HCEC 1CT (cell line): ENCODE measurements around the gene TCP1.
"Not testable (repeated sequence)": the region's sequence is repeated elsewhere in the genome, so short reads cannot be mapped to it uniquely, and the experiment has no call there.

Experiments used
- DNase-seq: peaks from one replicate; pipeline ENCODE4 v3.0.0-alpha.2; 2017

Gene TCP1

DNA sequence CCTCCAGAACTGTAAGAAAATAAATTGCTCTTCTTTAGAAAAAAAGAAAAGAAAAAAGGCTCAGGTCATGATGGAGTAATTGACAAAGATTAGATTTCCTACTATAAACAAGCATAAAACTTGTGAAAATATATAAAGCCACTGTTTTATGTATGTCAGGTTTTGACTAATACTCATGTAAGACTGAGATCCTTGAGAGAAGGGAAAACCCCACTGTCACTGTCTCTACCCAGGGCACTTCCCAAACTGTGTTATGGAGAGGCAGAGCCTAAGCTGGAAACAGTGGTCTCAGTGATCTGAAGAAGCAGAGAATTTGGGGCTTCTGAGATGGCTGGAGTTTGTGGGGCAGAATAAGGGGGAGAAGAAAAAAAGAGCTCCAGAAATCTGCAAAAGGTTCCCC is 19.9 kb downstream of the TCP1 start:
- no peak for DNase-seq

DNA sequence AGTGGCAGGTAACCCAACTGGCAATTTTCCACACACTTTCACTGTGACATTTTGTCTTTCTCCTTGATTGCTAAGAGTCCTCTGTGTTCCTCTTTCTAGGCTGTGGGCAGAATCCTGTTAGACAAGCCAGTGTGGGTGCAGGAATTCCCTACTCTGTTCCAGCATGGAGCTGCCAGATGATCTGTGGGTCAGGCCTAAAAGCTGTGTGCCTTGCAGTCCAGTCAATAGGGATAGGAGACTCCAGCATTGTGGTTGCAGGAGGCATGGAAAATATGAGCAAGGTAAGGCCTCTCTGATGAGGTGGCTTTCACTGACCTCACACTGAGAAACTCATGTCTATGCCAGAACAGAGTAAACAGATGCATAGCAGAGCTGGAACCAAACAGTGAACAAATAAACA is 22.5 kb downstream of the TCP1 start:
- no peak for DNase-seq

- DNase-seq = no peak
Measured at GRCh38 chr6:159762681-159763293, 26.6 kb downstream of the TCP1 start.

- DNase-seq = peak; percentile 97
Measured at GRCh38 chr6:159761873-159762680, 27.3 kb downstream of the TCP1 start, which contains the start of gene ACAT2. TSS of gene ACAT2 (plus strand) at chr6:159762045. CDS start at chr6:159762088, 43 bp downstream.

GRCh38 chr6:159761129-159761872 is 28.1 kb downstream of the TCP1 start:
- DNase-seq = peak; percentile 13

GRCh38 chr6:159760602-159761057 is 28.8 kb downstream of the TCP1 start:
- DNase-seq = peak; percentile 37

DNA sequence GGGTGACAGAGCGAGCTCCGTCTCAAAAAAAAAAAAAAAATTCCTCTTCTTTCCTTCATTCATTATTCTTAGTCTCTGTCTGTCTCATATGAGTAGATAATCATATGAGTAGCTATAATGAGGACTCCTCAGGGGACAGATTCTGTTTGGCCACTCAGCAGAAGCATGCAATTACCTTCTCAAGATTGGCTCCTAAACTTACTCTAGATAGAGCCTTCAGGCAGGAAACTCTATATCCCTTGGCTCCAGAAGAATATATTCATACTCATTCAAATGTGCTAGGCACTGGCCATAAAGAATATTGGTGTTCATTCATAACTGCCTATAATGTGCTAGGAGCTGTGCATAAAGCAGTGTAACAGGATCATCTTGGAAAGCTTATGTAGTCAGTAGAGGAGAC is 29.8 kb downstream of the TCP1 start:
- no peak for DNase-seq

DNA sequence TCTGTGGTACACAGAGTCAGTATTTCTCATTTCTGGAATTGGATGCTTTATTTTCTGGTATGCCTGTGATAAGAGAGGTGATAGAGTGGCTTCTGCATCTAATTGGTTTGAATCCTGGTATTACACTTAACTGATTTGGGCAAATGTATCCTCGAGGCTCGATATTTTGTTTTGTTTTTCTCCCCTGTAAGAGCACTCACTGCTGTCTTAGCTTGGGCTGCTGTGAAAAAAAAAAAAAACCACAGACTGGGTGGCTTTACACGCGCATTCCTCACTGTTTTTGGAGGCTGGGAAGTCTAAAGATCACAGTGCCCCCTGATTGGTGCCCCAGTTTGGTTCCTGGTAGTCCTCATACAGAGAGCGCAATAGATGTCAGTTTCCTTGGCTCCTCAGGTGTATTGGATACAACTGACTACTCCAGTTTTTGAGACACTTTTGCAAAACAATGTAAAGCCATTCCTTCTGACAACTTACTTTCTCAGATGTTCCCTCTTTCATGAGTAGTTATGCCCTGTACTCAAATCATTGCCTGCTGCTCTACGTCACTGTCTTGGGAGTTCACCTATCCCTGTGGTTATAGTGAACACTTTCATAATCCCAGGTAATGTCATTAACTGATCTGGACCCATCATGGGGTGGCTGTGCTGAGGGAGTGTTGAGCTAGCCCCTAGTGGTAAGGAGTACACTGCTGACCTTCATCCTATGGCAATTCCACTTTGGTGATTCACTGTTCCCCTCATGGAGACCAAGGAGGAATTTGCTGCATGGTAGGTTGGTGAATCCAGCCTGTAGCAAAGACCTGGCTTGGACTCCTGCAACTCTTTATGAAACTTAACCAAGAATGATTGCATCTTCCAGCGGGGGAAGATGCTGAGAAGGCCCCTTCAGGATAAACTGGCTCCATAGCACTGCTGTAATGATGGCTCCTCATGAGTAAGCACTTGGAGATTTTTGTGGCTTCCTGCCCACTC is 31.1 kb downstream of the TCP1 start:
- DNase-seq = peak; percentile 60

DNA sequence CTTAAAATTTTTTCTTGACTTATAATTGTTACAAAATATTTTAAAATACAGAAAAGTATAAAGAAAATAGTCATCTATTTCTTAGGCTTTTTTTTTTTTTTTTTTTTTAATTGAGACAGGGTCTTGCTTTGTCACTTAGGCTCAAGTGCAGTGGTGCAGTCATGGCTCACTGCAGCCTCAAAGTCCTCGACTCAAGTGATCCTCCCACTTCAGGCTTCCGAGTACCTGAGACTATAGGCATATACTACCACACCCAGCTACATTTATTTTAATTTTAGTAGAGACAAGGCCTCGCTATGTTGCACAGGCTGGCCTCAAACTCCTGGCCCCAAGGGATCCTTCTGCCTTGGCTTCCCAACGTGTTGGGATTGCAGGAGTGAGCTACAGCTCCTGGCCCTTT is 32.9 kb downstream of the TCP1 start:
- no peak for DNase-seq

GRCh38 chr6:159754959-159755914 is 34.2 kb downstream of the TCP1 start:
- DNase-seq = no peak

DNA sequence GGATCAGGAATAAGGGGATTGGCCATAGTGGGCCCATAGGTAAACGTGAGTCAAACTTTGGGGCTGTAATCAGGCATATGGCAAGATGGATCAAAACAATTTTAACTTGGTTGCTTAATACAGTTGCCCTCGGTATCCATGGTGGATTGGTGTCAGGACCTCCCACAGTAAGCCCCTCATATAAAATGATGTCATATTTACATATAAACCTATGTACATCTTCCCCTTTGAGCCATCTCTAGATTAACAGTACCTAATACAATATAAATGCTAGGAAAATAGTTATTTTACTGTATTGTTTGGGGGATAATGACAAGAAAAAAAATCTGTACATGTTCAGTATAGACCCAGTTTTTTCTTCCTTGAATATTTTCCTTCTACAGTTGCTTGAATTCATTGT is 35.0 kb downstream of the TCP1 start:
- DNase-seq = no peak

- DNase-seq = no peak
Measured at GRCh38 chr6:159753081-159753872, 36.1 kb downstream of the TCP1 start.

DNA sequence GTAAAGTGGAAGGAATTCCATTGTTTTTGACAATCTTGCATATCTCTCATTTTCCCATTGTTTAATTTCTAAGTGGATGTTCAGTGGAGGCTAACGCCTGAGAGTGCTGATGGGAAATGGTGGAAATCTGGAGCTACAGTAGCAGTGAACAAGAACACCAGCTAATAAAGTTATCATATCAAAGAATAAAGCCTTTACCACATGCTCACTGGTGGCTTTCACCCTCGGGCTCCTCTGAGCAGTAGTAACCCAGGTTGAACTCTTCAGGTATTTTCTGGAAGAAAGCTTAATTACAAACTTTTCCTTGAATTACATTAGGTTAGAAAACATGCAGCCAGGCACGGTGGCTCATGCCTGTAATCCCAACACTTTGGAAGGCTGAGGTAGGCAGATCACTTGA is 38.0 kb downstream of the TCP1 start:
- DNase-seq = no peak

DNA sequence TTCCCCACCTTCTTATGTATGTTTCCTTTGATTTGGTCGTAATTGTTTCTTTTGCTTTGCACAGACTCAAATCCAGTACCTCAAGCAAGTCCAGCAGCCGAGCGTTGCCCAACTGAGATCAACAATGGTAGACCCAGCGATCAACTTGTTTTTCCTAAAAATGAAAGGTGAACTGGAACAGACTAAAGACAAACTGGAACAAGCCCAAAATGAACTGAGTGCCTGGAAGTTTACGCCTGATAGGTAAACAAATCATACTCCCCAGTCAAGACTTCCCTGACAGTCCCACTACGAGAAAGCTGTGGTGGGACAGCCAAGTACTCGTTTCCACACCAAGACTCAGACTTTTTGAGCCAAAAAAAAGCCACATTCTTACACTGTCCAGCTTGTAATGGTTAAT is 41.3 kb downstream of the TCP1 start:
- not testable (repeated sequence) for DNase-seq

GRCh38 chr6:159746759-159747158 is 42.6 kb downstream of the TCP1 start:
- no peak for DNase-seq

DNA sequence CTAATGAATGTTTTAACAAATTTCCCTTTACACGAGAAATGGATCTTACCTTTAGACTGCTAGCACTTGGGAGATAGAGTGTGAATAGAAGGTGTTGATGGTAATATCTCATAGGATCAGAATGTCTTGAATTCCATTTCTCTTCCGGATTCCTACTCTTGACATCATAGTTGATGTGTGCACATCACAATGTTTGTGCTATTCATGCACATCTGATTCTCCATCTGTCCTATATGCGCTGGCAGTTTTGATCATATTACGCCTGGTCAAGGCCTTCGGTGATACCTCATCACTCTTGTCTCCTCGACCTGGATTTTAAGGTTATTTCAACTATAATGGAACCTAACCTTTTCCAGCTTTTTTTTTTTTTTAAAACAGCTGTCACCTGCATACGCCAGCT is 44.3 kb downstream of the TCP1 start:
- no peak for DNase-seq

GRCh38 chr6:159742165-159742564 is 47.2 kb downstream of the TCP1 start:
- no peak for DNase-seq

GRCh38 chr6:159739341-159739740 is 50.1 kb downstream of the TCP1 start:
- DNase-seq = no peak

DNA sequence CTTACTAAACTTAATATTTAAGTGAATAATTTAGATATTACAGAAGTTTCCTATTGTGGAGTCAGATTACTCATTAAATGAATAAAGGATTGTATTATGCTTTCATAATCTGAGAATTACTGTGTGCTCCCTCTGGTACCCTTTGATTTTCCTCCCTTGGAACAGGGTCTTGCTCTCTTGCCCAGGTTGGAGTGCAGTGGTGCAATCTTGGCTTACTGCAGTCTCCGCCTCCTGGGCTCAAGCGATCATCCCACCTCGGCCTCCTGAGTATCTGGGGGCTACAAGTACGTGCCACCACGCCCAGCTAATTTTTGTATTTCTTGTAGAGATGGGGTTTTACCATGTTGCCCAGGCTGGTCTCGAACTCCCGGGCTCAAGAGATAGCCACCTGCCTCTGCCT is 52.5 kb downstream of the TCP1 start:
- DNase-seq = no peak

- not testable (repeated sequence) for DNase-seq
Measured at GRCh38 chr6:159733395-159733794, 56.0 kb downstream of the TCP1 start.
